Measurements from ENCODE around the gene SPART.
A peak's percentile ranks its signal among the peaks of the same experiment; 100 is the strongest.

SPART gene

GRCh38 chr13:36282821-36283432, 63.3 kb downstream of the SPART start:
- no peak overlapping the region for H3K9ac ChIP-seq (ENCODE audit: low read depth, low read length, poor library complexity, severe bottlenecking)
- H3K79me2 ChIP-seq (ENCODE audit: insufficient read depth, low read length), result no peaks in the 10 kb centered on the region
- H3K4me3 ChIP-seq (ENCODE audit: low read length, poor library complexity, severe bottlenecking), result no peak overlapping the region
- H3K9me2 ChIP-seq (replicated peaks; ENCODE audit: low read depth, low read length), result no peaks in the 10 kb centered on the region
- H3K36me3 ChIP-seq (ENCODE audit: insufficient read depth, low read length), result no peaks in the 10 kb centered on the region
- no peak overlapping the region for H3K4me2 ChIP-seq (ENCODE audit: low read depth, low read length, poor library complexity, severe bottlenecking)
- no peaks in the 10 kb centered on the region for H3K9me3 ChIP-seq (ENCODE audit: insufficient read depth, low read depth, low read length)
- no peaks in the 10 kb centered on the region for H3F3A ChIP-seq (ENCODE audit: low read depth)
- no peak overlapping the region for H2AFZ ChIP-seq (ENCODE audit: low read length)
- H3K27me3 ChIP-seq (ENCODE audit: insufficient read depth, low read length, poor library complexity, severe bottlenecking), result no peaks in the 10 kb centered on the region
- H3K4me1 ChIP-seq (ENCODE audit: insufficient read depth, low read length, poor library complexity, severe bottlenecking), result no peaks in the 10 kb centered on the region
- TF ChIP-seq EZH2phosphoT487 (IDR thresholded peaks at IDR 0.05; ENCODE audit: borderline replicate concordance) (no peak), CTCF (conservative IDR thresholded peaks at IDR 0.05; ENCODE audit: low read length) (peak; percentile 96)
- H4K20me1 ChIP-seq (ENCODE audit: insufficient read depth, low read length, poor library complexity, severe bottlenecking), result no peaks in the 10 kb centered on the region

GRCh38 chr13:36275190-36276002, 70.8 kb downstream of the SPART start:
- Histone ChIP-seq H3K27me3 (ENCODE audit: insufficient read depth, low read length, poor library complexity, severe bottlenecking) (no peaks in the 10 kb centered on the region), H3K79me2 (ENCODE audit: insufficient read depth, low read length) (no peaks in the 10 kb centered on the region), H3K9me2 (replicated peaks; ENCODE audit: low read depth, low read length) (no peaks in the 10 kb centered on the region), H3K9me3 (ENCODE audit: insufficient read depth, low read depth, low read length) (no peaks in the 10 kb centered on the region), H3K36me3 (ENCODE audit: insufficient read depth, low read length) (no peaks in the 10 kb centered on the region), H3K4me3 (ENCODE audit: low read length, poor library complexity, severe bottlenecking) (no peak overlapping the region), H4K20me1 (ENCODE audit: insufficient read depth, low read length, poor library complexity, severe bottlenecking) (no peaks in the 10 kb centered on the region), H3K9ac (ENCODE audit: low read depth, low read length, poor library complexity, severe bottlenecking) (no peak overlapping the region), H2AFZ (ENCODE audit: low read length) (no peak overlapping the region), H3F3A (ENCODE audit: low read depth) (no peaks in the 10 kb centered on the region), H3K4me2 (ENCODE audit: low read depth, low read length, poor library complexity, severe bottlenecking) (no peak overlapping the region), H3K4me1 (ENCODE audit: insufficient read depth, low read length, poor library complexity, severe bottlenecking) (no peaks in the 10 kb centered on the region)
- TF ChIP-seq CTCF (conservative IDR thresholded peaks at IDR 0.05; ENCODE audit: low read length) (peak; percentile 65), EZH2phosphoT487 (IDR thresholded peaks at IDR 0.05; ENCODE audit: borderline replicate concordance) (no peak)

- H3K79me2 ChIP-seq (ENCODE audit: insufficient read depth, low read length), result no peaks in the 10 kb centered on the region
- no peaks in the 10 kb centered on the region for H3K36me3 ChIP-seq (ENCODE audit: insufficient read depth, low read length)
- H3K9ac ChIP-seq (ENCODE audit: low read depth, low read length, poor library complexity, severe bottlenecking), result no peak overlapping the region
- no peak overlapping the region for H3K4me2 ChIP-seq (ENCODE audit: low read depth, low read length, poor library complexity, severe bottlenecking)
- no peak overlapping the region for H2AFZ ChIP-seq (ENCODE audit: low read length)
- no peaks in the 10 kb centered on the region for H3F3A ChIP-seq (ENCODE audit: low read depth)
- H4K20me1 ChIP-seq (ENCODE audit: insufficient read depth, low read length, poor library complexity, severe bottlenecking), result no peaks in the 10 kb centered on the region
- H3K4me3 ChIP-seq (ENCODE audit: low read length, poor library complexity, severe bottlenecking), result no peak overlapping the region
- no peaks in the 10 kb centered on the region for H3K4me1 ChIP-seq (ENCODE audit: insufficient read depth, low read length, poor library complexity, severe bottlenecking)
- H3K9me3 ChIP-seq (ENCODE audit: insufficient read depth, low read depth, low read length), result no peaks in the 10 kb centered on the region
- no peaks in the 10 kb centered on the region for H3K9me2 ChIP-seq (replicated peaks; ENCODE audit: low read depth, low read length)
- no peaks in the 10 kb centered on the region for H3K27me3 ChIP-seq (ENCODE audit: insufficient read depth, low read length, poor library complexity, severe bottlenecking)
- TF ChIP-seq CTCF (conservative IDR thresholded peaks at IDR 0.05; ENCODE audit: low read length) (no peak), EZH2phosphoT487 (IDR thresholded peaks at IDR 0.05; ENCODE audit: borderline replicate concordance) (no peak)
These were observed 72.8 kb downstream of the SPART start for GRCh38 chr13:36273431-36273830.
